GM19372 (cell line): ENCODE measurements around the gene XRCC2.
"Not testable (repeated sequence)": the region's sequence is repeated elsewhere in the genome, so short reads cannot be mapped to it uniquely, and the experiment has no call there.

Experiments used
- ATAC-seq: cut with Tn5 transposase; IDR thresholded peaks from one replicate; pipeline ENCODE4 v1.9.1; 2021; ENCODE audit warnings: mild to moderate bottlenecking, low read depth, moderate library complexity; ENCODE audit not compliant: unreplicated experiment

XRCC2 gene

DNA sequence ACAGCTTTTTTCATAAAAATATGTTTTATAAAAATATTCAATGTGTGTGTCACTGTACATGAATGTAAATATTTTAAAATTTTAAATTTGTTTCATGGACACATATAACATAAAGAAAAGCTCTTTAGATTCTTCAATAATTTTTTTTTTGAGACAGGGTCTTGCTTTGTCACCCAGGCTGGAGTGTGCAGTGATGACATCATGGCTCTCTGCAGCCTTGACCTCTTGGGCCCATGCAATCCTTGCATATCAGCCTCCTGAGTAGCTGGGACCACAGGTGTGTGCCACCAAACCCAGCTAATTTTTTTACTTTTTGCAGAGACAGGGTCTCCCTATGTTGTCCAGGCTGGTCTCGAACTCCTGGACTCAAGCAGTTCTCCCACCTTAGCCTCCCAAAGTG lies 9.9 kb downstream of the XRCC2 start:
- no peak for ATAC-seq

DNA sequence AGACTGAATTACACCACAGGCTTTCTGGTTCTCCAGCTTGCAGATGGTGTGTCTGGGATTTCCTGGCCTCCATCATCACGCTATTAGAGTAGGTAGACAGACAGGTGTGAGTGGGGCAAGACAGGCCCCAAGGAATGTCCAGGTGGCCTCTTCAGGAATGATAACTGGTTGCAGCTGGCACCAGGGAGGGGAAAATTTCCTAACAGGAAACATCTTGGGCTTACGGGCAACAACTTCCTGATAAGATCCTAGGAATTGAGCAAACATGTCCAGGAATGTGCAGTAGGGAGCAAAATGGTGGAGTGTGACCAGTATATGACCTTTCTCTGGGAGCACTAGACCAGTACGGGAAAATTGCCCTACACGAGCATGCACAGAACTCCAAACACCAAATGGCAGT lies 11.3 kb downstream of the XRCC2 start:
- ATAC-seq, result no peak

DNA sequence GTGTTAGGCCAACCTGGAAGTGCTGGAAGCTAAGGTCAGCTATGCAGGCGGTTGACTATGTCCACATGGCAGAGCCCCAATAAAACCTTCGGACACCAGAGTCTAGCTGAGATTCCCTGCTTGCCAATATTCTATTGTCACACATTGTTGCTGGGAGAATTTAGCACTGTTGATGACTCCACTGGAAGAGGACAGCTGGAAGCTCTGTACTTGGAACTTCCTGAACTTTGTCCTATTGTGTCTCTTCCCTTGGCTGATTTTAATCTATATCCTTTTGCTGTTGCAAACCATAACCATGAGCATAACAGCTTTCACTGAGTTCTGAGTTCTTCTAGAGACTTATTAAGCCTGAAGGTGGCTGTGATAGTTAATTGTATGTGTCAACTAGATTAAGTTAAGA lies 12.0 kb downstream of the XRCC2 start:
- no peak for ATAC-seq

DNA sequence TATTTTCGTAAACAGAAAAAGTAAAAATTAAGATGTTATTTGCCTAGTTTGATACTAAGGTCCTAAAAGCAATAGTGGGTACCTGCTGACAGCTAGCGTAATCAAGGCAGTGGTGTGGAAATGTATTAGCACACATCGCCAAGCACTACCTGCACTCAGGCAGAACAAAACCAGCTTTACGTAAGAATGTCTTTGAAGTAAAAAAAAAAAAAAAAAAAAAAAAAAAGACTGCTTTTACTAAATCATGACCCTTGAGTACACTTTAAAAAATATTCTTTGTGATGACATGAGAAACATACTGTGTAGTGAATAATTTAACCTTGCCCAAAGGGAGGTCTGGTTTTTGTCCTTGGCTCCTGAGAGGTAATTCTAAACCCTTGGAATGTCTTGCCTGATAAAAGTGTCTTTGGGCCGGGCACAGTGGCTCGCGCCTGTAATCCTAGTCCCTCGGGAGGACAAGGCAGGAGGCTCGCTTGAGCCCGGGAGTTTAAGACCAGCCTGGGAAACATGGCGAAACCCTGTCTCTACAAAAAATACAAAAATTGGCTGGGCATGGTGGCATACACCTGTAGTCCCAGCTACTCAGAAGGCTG lies 12.7 kb downstream of the XRCC2 start:
- no peak for ATAC-seq

DNA sequence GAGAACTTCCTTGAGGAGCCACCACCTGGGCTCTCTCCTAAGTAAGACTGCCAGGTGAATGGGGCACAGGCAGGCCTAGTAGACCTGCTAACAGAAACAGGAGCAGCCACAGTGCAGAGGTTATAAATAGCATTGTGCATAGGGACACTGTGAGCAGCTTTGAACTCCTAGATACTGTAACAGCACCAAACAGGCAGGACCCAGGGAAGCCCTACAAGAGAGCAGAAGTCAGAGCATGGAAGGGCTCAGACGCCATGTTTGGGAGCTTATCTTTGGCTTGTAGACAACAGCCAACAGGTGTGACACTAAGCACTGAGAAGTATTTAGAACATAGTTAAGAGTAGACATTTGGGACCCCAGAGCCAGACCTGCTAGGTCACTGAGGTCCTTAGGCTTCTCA lies 14.5 kb downstream of the XRCC2 start:
- ATAC-seq, result no peak

DNA sequence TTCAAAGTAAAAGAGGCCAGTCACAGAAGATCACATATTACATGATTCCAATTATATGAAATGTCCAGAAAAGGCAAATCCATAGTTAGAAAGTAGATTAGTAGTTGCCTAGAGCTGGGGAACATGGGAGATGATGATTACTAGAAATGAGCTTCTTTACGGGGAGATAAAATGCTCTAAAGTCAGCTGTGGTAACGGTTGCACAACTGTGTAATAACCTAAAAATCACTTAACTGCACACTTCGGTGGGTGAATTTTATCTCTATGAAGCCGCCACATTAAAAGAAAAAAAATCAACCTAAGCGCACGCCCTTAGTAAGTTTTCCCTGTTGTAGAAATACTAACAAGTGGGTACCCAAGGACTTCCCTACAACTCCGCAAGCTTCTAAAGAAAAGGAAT lies 15.9 kb downstream of the XRCC2 start:
- no peak for ATAC-seq

DNA sequence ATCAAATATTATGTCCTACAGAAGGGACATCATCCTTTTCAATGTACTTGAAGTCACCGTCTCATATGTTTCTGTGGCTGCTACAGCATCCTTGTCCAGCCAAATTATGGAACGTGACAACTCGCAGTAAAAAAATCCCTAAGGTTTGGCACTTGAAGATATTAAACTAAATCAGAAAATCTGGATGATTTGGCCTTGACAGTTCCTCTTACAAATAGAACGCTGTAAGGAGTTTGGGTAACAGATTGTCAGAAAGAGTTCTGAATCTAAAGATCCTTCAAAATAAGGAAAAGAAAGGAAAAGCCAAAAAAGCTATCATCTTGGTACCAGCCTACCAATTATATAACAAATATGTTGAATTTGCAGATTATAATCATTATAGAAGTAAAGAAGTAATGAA lies 21.0 kb downstream of the XRCC2 start:
- no peak for ATAC-seq

DNA sequence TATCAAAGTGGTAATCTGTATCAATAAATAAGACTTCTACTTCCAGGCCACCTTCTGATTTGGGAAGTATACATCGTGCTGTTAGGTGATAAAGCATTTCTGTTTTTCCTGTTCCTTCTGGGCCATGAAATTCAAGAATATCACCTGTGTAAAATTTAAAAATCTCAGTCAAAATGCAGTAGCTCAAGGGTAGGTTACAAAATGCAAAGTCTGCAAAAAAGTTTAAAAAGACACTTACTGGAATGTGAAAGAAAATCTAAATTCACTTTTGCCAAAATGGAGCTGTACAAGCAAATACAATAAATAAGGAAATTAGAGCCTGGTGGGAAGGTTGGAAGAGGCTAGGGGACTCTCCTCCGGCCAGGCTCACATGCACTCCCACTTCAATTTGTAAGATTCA lies 26.7 kb downstream of the XRCC2 start:
- no peak for ATAC-seq

DNA sequence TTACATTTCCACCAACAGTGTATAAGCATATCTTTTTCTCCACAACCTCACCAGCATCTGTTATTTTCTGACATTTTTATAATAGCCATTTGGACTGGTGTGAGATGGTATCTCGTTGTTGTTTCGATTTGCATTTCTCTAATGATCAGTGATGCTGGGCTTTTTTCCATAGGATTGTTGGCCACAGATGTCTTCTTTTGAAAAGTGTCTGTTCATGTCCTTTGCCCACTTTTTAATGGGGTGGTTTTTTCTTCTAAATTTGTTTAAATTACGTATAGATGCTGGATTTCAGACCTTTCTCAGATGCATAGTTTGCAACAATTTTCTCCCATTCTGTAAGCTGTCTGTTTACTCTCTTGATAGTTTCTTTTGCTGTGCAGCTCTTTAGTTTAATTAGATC lies 28.9 kb downstream of the XRCC2 start:
- no peak for ATAC-seq

DNA sequence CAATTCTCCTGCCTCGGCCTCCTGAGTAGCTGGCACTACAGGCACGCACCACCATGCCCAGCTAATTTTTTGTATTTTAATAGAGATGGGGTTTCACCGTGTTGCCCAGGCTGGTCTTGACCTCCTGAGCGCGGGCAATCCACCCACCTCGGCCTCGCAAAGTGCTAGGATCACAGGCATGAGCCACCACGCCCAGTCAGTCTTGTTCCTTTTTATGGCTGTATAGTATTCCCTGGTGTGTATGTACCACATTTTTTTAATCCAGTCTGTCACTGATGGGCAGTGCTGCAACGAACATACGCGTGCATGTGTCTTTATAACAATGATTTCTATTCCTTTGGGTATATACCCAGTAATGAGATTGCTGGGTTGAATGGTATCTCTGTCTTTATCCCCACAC lies 29.4 kb downstream of the XRCC2 start:
- ATAC-seq, result not testable (repeated sequence)

DNA sequence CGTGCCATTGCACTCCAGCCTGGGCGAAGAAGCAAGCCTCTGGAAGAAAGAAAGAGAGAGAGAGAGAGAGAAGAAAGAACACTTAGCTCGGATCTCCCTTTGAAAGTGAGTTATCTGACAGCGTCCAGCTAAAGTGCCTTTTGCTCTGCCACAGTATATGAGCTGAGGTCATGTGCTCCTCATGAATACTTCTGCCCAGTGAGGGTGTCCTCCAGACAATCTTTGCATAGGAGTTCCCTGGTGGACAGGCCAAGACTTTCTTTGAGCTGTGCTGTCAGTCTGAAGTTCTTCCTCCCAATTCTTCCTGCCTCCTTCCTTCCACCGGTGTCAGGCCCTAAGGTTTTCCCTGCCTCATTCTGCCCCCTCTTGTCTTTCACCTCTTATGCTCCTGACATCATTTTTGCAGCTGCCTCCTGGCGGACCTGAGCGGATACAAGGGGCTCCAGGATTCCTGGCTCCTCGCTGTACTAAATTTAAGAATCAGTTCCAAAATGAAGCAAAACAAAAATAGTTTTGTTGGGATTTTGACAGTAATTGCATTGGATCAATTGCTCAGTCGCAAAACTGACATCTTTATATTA lies 31.9 kb downstream of the XRCC2 start:
- ATAC-seq, result no peak

DNA sequence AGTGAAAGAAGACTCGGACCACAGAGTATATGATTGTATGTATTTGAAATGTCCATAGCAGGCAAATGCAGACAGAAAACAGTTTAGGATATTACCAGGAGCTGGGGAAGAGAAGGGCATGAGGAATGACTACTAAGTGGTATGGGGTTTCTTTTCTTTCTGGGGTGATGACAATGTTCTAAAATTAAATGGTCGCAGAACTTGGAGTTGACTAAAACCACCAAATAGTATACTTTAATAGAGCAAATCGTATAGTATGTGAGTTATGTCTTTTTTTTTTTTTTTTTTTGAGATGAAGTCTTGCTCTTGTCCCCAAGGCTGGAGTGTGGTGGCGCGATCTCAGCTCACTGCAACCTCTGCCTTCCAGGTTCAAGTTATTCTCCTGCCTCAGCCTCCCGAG lies 34.6 kb downstream of the XRCC2 start:
- no peak for ATAC-seq

DNA sequence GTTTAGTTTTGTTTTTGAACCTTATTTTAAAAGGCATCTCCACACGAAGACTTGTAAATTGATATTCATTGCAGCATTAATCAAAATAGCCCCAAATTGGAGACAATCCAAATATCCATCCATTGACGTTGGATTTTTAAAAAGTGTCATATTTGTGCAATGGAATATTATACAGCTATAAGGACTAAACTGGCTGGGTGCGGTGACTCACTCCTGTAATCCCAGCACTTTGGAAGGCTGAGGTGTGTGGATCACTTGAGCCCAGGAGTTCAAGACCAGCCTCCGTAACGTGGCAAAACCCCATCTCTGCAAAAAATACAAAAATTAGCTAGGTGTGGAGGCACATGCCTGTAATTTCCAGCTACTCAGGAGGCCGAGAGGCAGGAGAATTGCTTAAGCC lies 35.1 kb downstream of the XRCC2 start:
- no peak for ATAC-seq

DNA sequence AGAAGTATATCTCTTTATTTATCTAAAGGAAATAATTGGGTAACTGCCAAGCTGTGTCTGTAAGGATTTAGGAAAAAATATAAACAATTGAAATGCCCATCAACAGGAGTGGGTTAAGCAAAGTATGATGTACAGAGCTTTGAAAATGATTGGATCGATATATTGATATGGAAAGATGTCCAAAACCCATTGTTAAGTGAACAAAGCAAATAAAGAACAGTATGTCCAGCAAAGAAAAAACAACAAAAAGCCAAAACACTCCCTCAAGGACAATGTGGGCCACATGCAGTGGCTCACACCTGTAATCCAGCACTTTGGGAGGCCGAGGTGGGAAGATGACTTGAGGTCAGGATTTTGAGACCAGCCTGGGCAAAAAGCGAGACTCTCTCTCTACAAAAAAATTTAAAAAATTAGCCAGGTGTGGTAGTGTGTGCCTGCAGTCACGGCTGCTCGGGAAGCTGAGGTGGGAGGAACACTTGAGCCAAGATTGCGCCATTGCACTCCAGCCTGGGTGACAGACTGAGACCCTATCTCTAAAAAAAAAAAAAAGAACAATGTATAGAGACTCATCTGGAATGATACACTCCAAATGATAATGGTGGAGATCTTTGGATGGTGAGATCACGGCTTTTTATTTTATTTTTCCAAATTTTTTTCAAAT lies 37.9 kb downstream of the XRCC2 start:
- no peak for ATAC-seq

DNA sequence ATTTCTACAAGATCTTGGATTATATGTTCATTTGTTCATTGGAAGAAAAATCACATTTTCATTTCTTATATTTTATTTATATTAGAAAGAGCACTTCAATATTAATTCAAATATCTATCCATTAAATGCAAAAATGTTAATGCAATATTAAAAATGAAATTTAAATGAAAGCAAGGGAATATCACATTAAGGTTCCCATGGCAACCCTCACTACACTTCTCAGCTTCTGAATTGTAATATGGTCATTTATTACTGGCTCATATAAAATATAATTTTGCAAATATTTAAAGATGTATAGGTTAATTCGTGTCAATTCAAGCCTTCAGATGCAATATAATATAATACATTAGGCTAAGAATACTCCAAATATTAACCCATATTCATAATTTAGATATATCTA lies 38.8 kb downstream of the XRCC2 start:
- ATAC-seq, result no peak

DNA sequence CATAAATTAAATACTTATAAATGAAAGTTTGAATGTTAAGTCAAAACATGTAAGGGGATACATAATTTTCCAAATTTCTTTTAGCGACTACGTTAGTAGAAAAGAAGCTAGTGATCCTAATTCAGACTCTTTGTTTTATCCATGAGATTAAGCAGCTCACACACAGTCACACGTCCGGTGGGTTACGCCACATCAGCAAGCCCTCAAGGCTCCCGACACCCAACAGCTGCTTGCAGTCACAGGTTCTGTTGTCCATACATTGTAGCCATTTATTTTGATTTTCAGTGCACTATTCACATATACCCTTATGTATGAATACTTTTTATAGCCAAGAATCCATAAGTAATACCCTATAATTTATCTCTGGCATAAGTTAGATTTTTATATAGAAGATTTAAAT lies 39.5 kb downstream of the XRCC2 start:
- no peak for ATAC-seq

DNA sequence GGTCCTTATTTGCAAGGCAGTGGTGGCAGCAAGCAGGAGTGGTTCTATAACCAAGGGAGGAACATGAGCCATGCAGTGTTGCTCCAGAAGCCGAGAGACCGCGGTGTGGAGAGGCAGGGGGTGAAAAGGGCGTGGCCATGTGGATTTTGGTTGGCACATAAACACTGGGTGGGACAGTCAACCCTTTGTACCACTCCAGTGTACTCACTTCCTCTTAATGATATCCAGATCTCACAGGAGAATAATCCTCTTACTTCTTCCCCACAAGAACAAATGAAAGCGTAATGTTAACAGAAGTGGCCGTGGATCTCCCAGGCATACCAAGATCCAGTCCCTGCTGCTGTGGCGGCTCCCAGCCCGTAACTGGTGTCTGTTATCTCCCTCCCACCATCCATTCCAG lies 42.4 kb downstream of the XRCC2 start:
- no peak for ATAC-seq

DNA sequence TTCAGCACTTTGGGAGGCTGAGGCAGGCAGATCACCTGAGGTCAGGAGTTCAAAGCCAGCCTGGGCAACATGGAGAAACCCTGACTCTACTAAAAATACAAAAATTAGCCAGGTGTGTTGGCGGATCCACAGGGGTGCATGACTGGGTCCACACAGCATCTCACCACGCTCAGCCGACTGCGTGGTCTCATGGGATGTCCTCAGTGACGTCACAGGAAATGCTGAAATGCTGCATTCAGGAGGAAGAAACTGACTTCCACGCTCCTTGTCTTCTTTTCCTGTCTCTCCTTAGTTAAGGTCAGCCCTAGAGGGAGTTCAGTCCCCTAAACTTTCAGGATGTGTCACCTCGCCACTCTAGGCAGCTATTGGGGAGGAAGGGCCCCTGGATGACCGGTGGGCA lies 42.9 kb downstream of the XRCC2 start:
- ATAC-seq, result no peak

DNA sequence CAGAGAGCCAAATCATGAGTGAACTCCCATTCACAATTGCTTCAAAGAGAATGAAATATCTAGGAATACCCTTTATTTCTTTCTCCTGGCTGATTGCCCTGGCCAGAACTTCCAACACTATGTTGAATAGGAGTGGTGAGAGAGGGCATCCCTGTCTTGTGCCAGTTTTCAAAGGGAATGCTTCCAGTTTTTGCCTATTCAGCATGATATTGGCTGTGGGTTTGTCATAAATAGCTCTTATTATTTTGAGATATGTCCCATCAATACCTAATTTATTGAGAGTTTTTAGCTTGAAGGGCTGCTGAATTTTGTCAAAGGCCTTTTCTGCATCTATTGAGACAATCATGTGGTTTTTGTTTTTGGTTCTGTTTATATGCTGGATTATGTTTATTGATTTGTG lies 47.2 kb downstream of the XRCC2 start:
- ATAC-seq, result not testable (repeated sequence)

DNA sequence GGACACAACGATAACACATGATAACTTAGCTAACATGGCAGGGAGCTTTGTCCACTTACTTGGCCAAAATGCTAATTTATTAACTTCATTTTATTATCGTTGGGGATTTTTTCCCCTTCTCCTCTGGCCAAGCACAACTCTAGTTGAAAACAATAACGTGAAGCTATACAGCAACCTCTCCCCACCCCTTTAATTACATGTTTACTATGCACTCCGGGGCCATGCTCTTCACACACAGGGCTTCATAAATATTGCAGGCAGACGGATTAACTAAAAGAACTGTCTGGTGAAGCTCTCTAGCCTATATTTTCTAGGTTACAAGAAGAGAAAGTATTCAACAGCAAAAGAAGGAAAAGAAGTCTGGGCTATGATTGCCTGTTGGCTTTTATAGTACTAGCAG lies 51.7 kb downstream of the XRCC2 start:
- no peak for ATAC-seq

DNA sequence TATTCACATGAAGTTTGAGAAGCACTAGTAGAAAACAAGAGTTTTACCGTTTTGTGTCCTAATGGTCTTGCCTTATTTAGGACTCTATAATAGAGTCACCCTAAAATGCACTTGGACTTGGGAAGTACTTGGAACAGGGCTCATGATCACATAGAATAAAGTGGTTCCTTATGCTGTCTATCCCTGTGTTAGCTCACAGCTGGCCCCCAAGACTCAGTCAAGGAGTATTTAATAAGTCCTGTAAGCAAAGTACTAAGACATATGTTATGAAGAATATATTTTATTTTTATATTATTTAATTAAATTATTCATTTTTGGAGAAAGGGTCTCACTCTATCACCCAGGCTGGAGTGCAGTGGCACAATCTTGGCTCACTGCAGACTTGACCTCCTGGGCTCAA lies 54.5 kb downstream of the XRCC2 start:
- ATAC-seq, result no peak

DNA sequence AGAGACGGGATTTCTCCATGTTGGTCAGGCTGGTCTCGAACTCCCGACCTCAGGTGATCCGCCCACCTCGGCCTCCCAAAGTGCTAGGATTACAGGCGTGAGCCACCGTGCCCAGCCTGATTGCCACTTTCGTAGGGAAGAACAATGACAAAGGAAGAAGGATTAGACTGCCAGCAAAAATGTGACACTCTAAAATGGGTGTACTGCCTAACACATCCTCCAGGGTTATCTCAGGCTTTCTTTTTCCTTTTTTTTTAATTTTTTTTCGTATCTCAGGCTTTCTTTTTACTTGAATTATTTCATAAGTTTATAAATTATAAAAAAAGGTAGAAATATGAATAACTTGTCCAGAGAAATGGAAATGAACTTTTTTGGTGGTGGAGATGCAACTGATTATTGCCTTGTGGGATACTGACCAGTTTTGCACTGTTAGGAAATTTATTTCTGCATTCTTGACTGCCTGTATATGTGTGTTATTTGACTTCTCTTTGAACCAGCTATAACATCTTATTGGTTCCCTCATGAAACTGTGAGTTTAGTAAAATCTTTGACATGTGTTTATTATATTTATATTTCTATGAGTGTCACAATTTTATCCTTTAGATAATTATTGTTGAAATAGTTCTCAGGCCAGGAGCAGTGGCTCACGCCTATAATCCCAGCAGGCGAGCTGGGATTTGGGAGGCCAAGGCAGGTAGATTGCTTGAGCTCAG lies 56.8 kb downstream of the XRCC2 start:
- no peak for ATAC-seq
